ENCODE measurements around the gene KLK14. TPM values are rescaled to one million over a fixed set of nuclear protein-coding genes. Genes with fewer than 3 reads are reported as not detected.
A peak's percentile ranks its signal among the peaks of the same experiment; 100 is the strongest.

The KLK14 gene
- total RNA-seq, 1 experiment from 2014 or later: 0.76 TPM

- no peak overlapping the region for H3K4me2 ChIP-seq (ENCODE audit: low read length)
- TF ChIP-seq EZH2 (IDR thresholded peaks at IDR 0.05): no peak
- no peak for TF ChIP-seq ATF3 (IDR thresholded peaks at IDR 0.05)
- H2AFZ ChIP-seq (ENCODE audit: low read depth, low read length, poor library complexity, severe bottlenecking): no peak overlapping the region
- BruUV-seq (replicated peaks): no TSS peak
- intact Hi-C loops (cut with micrococcal nuclease): no loop called here
- H3K27ac ChIP-seq (ENCODE audit: low read depth, low read length): no peak overlapping the region
- no peak overlapping the region for H3K9ac ChIP-seq (ENCODE audit: low read length)
- no peaks in the 10 kb centered on the region for H3K9me3 ChIP-seq (ENCODE audit: control insufficient read depth in 1 of 2, insufficient read depth in 1 of 2, low read depth in 1 of 2, low read length in 2 of 2)
- peaks cover 0 to 12% of the 10 kb centered on the region in 2 experiments; a peak in 2 of 4 replicates for H3K4me1 ChIP-seq (ENCODE audit: control insufficient read depth in 1 of 2, insufficient read depth in 2 of 2, low read length in 2 of 2)
- RAD21 ChIA-PET (ENCODE audit: low non-redundant PET in 1 of 2, low total read pairs in 2 of 2, uncharacterized antibody in 2 of 2, unreplicated experiment in 2 of 2): interaction anchor here in 1 of 2 experiments (0.9 kb wide), 1 partner anchor 34 kb away, joined by 4 read pairs; no protein-coding TSS in a partner anchor
- no peaks in the 10 kb centered on the region for H4K20me1 ChIP-seq (ENCODE audit: insufficient read depth)
- no peaks in the 10 kb centered on the region for H3K27me3 ChIP-seq (ENCODE audit: insufficient read depth, low read length)
- no peaks in the 10 kb centered on the region for H3K9me2 ChIP-seq (ENCODE audit: insufficient read depth)
- no peaks in the 10 kb centered on the region for H3K79me2 ChIP-seq (ENCODE audit: insufficient read depth, low read length)
- no peak overlapping the region for H3K4me3 ChIP-seq (replicated peaks in 1 of 2; ENCODE audit: low read depth in 1 of 2, low read length in 2 of 2)
- no peak for DNase-seq (ENCODE audit: low read depth, low spot score)
- no peaks in the 10 kb centered on the region for H3K36me3 ChIP-seq (ENCODE audit: control insufficient read depth in 1 of 2, insufficient read depth in 2 of 2, low read length in 2 of 2)
- POLR2A ChIA-PET: no interaction called here
- ATAC-seq: no peak
- CTCF ChIA-PET: no interaction called here
These were observed 52.1 kb downstream of the KLK14 start for GRCh38 chr19:51030631-51031030.

GRCh38 chr19:51029718-51030117, 53.0 kb downstream of the KLK14 start:
- H3K9ac ChIP-seq (ENCODE audit: low read length): no peak overlapping the region
- no peak overlapping the region for H2AFZ ChIP-seq (ENCODE audit: low read depth, low read length, poor library complexity, severe bottlenecking)
- no peak overlapping the region for H3K27ac ChIP-seq (ENCODE audit: low read depth, low read length)
- DNase-seq (ENCODE audit: low read depth, low spot score) (no peak), ATAC-seq (peak; percentile 67)
- H3K27me3 ChIP-seq (ENCODE audit: insufficient read depth, low read length): no peaks in the 10 kb centered on the region
- no peaks in the 10 kb centered on the region for H3K9me2 ChIP-seq (ENCODE audit: insufficient read depth)
- peaks cover 0 to 12% of the 10 kb centered on the region in 2 experiments; a peak in 2 of 4 replicates for H3K4me1 ChIP-seq (ENCODE audit: control insufficient read depth in 1 of 2, insufficient read depth in 2 of 2, low read length in 2 of 2)
- no peaks in the 10 kb centered on the region for H3K36me3 ChIP-seq (ENCODE audit: control insufficient read depth in 1 of 2, insufficient read depth in 2 of 2, low read length in 2 of 2)
- intact Hi-C loops (cut with micrococcal nuclease): no loop called here
- H3K4me3 ChIP-seq (replicated peaks in 1 of 2; ENCODE audit: low read depth in 1 of 2, low read length in 2 of 2): no peak overlapping the region
- H3K4me2 ChIP-seq (ENCODE audit: low read length): no peak overlapping the region
- H4K20me1 ChIP-seq (ENCODE audit: insufficient read depth): no peaks in the 10 kb centered on the region
- BruUV-seq (replicated peaks): no TSS peak
- H3K9me3 ChIP-seq (ENCODE audit: control insufficient read depth in 1 of 2, insufficient read depth in 1 of 2, low read depth in 1 of 2, low read length in 2 of 2): no peaks in the 10 kb centered on the region
- no peak for TF ChIP-seq FOSL1 (IDR thresholded peaks at IDR 0.05; ENCODE audit: low read depth)
- TF ChIP-seq EZH2 (IDR thresholded peaks at IDR 0.05): no peak
- TF ChIP-seq MAX (IDR thresholded peaks at IDR 0.05): no peak
- ChIA-PET CTCF (no interaction called here), RAD21 (ENCODE audit: low non-redundant PET in 1 of 2, low total read pairs in 2 of 2, uncharacterized antibody in 2 of 2, unreplicated experiment in 2 of 2) (no interaction called here), POLR2A (no interaction called here)
- no peaks in the 10 kb centered on the region for H3K79me2 ChIP-seq (ENCODE audit: insufficient read depth, low read length)

Other genes starting within 250 kb of the KLK14 start
- not detected for gene KLK15, start 249.3 kb downstream of the KLK14 start, total RNA-seq (2021; ENCODE audit: unreplicated experiment)
- gene KLK3, start 228.0 kb downstream of the KLK14 start, total RNA-seq (2021; ENCODE audit: unreplicated experiment): not detected
- not detected for gene KLK2, start 209.4 kb downstream of the KLK14 start, total RNA-seq (2021; ENCODE audit: unreplicated experiment)
- 0.84 TPM for gene KLK4, start 171.5 kb downstream of the KLK14 start, total RNA-seq (2021; ENCODE audit: unreplicated experiment)
- 1.2 TPM for gene KLK5, start 129.8 kb downstream of the KLK14 start, total RNA-seq (2021; ENCODE audit: unreplicated experiment)
- 40.5 TPM for gene KLK6, start 113.3 kb downstream of the KLK14 start, total RNA-seq (2021; ENCODE audit: unreplicated experiment)
- 30.5 TPM for gene KLK7, start 99.0 kb downstream of the KLK14 start, total RNA-seq (2021; ENCODE audit: unreplicated experiment)
- gene KLK8, start 81.3 kb downstream of the KLK14 start, total RNA-seq (2021; ENCODE audit: unreplicated experiment): 92.8 TPM
- 33.6 TPM for gene KLK10, start 63.2 kb downstream of the KLK14 start, total RNA-seq (2021; ENCODE audit: unreplicated experiment)
- not detected for gene KLK11, start 56.3 kb downstream of the KLK14 start, total RNA-seq (2021; ENCODE audit: unreplicated experiment)
- not detected for gene KLK12, start 47.9 kb downstream of the KLK14 start, total RNA-seq (2021; ENCODE audit: unreplicated experiment)
- gene KLK13, start 17.8 kb downstream of the KLK14 start, total RNA-seq (2021; ENCODE audit: unreplicated experiment): 3.2 TPM
- 14.0 TPM for gene CTU1, start 25.5 kb upstream of the KLK14 start, total RNA-seq (2021; ENCODE audit: unreplicated experiment)
- not detected for gene SIGLEC9, start 42.0 kb upstream of the KLK14 start, total RNA-seq (2021; ENCODE audit: unreplicated experiment)
- gene SIGLEC7, start 59.4 kb upstream of the KLK14 start, total RNA-seq (2021; ENCODE audit: unreplicated experiment): not detected
- gene CD33, start 142.2 kb upstream of the KLK14 start, total RNA-seq (2021; ENCODE audit: unreplicated experiment): 3.1 TPM
- not detected for gene SIGLECL1, start 168.2 kb upstream of the KLK14 start, total RNA-seq (2021; ENCODE audit: unreplicated experiment)
- not detected for gene IGLON5, start 228.8 kb upstream of the KLK14 start, total RNA-seq (2021; ENCODE audit: unreplicated experiment)

Measured in HCT116 (cell line).